H1 (cell line): ENCODE measurements around the gene ADAMTSL2. TPM values are rescaled to one million over a fixed set of nuclear protein-coding genes. Genes with fewer than 3 reads are reported as not detected.

Experiments
- CTCF ChIA-PET: fragments of 300-600 bp; sonication (Branson Sonifier 250); formaldehyde crosslinking; loops from one replicate; lab custom pipeline; 2021; ENCODE audit not compliant: partially characterized antibody; lab: Charles Lee
- POLR2A ChIA-PET: fragments of 300-600 bp; sonication (Branson Sonifier 250); formaldehyde crosslinking; loops from one replicate; lab custom pipeline; 2021; ENCODE audit warnings: inconsistent platforms; ENCODE audit not compliant: partially characterized antibody; lab: Charles Lee
- DNase-seq, 2 experiments: peaks; one replicate each; pipeline versions ENCODE4 v3.0.0 to v3.0.0-alpha.2; 2010 to 2022; ENCODE audit warnings: low spot score in 2 of 2, low read depth in 1 of 2, mixed read lengths in 1 of 2
- FAIRE-seq: peaks from 2 replicates; lab custom pipeline; 2011; peaks lifted over from hg19 to GRCh38; lab: Jason Lieb, UNC
- H2AFZ ChIP-seq: 2 replicates; pipeline ENCODE4 v1.8.1; 2012; ENCODE audit warnings: low read length, inconsistent platforms
- H2AK5ac ChIP-seq: 2 replicates; pipeline ENCODE4 v1.6.1; 2013; ENCODE audit warnings: low read depth, low read length
- H2BK120ac ChIP-seq: replicated peaks from 2 replicates; pipeline ENCODE3; 2013; ENCODE audit warnings: low read depth, low read length, inconsistent platforms
- H2BK12ac ChIP-seq: 2 replicates; pipeline ENCODE4 v1.6.1; 2013; ENCODE audit warnings: low read depth, low read length
- H2BK15ac ChIP-seq: 2 replicates; pipeline ENCODE4 v1.6.1; 2013; ENCODE audit warnings: low read length
- H2BK20ac ChIP-seq: 2 replicates; pipeline ENCODE4 v1.6.1; 2013; ENCODE audit warnings: low read length
- H2BK5ac ChIP-seq: 2 replicates; pipeline ENCODE4 v1.6.1; 2013; ENCODE audit warnings: low read depth, low read length
- H3K14ac ChIP-seq: 2 replicates; pipeline ENCODE4 v1.6.1; 2013; ENCODE audit warnings: inconsistent platforms; ENCODE audit not compliant: insufficient read length
- H3K18ac ChIP-seq: 2 replicates; pipeline ENCODE4 v1.6.1; 2013; ENCODE audit warnings: low read length; ENCODE audit errors: extremely low read depth
- H3K23ac ChIP-seq: 2 replicates; pipeline ENCODE4 v1.6.1; 2013; ENCODE audit warnings: inconsistent platforms; ENCODE audit not compliant: insufficient read length
- H3K23me2 ChIP-seq: 2 replicates; pipeline ENCODE4 v1.6.1; 2013; ENCODE audit warnings: low read depth, low read length
- H3K27ac ChIP-seq: 2 replicates; pipeline ENCODE4 v1.6.1; 2011; ENCODE audit warnings: low read depth, low read length, inconsistent platforms
- H3K27me3 ChIP-seq, 4 experiments: replicated peaks in 1 of 4; 1 replicate in 1 of 4; 2 replicates in 3 of 4; pipeline versions ENCODE4 v1.6.1 to v1.8.1; 2011 to 2013; ENCODE audit warnings: low read length in 3 of 4, mild to moderate bottlenecking in 3 of 4, inconsistent platforms in 2 of 4, mixed read lengths in 2 of 4, moderate library complexity in 1 of 4; ENCODE audit not compliant: control insufficient read depth in 3 of 4, insufficient read depth in 3 of 4; ENCODE audit errors: extremely low read depth in 1 of 4
- H3K36me3 ChIP-seq, 4 experiments: 2 replicates each; pipeline versions ENCODE4 v1.6.1 to v1.8.1; 2011 to 2013; ENCODE audit warnings: mild to moderate bottlenecking in 4 of 4, low read length in 3 of 4, moderate library complexity in 2 of 4, control low read depth in 1 of 4, inconsistent platforms in 1 of 4; ENCODE audit not compliant: insufficient read depth in 4 of 4, control insufficient read depth in 2 of 4
- H3K4ac ChIP-seq: replicated peaks from 2 replicates; pipeline ENCODE3; 2013; ENCODE audit warnings: low read length, low read depth, mixed read lengths, inconsistent platforms; ENCODE audit not compliant: insufficient read length
- H3K4me1 ChIP-seq, 4 experiments: replicated peaks in 1 of 4; 1 replicate in 1 of 4; 2 replicates in 3 of 4; pipeline versions ENCODE4 v1.6.1 to v1.8.1; 2011 to 2013; ENCODE audit warnings: low read length in 3 of 4, inconsistent platforms in 2 of 4, mixed read lengths in 1 of 4; ENCODE audit not compliant: insufficient read depth in 4 of 4, control insufficient read depth in 3 of 4
- H3K4me2 ChIP-seq, 2 experiments: 2 replicates each; pipeline versions ENCODE4 v1.6.1 to v1.8.1; 2011 to 2013; ENCODE audit warnings: low read depth in 2 of 2, low read length in 2 of 2, control low read depth in 1 of 2, inconsistent platforms in 1 of 2, mild to moderate bottlenecking in 1 of 2; ENCODE audit not compliant: insufficient read depth in 1 of 2
- H3K4me3 ChIP-seq, 4 experiments: fragments of 200-600, 300-600 bp in 1 of 4; sonication (generic), shearing (Covaris generic), sonication (Bioruptor Twin) in 1 of 4; 2 replicates each; pipeline versions ENCODE4 v1.5.1 to v1.8.1; 2011 to 2016; ENCODE audit warnings: low read length in 4 of 4, low read depth in 3 of 4, control low read depth in 2 of 4, inconsistent platforms in 2 of 4, mild to moderate bottlenecking in 2 of 4, mixed read lengths in 1 of 4, moderate library complexity in 1 of 4; ENCODE audit not compliant: insufficient read depth in 2 of 4; ENCODE audit errors: extremely low read depth in 1 of 4
- H3K56ac ChIP-seq: replicated peaks from 2 replicates; pipeline ENCODE3; 2013; ENCODE audit warnings: low read depth, mild to moderate bottlenecking, mixed read lengths, low read length, inconsistent platforms; ENCODE audit not compliant: insufficient read length
- H3K79me1 ChIP-seq: 2 replicates; pipeline ENCODE4 v1.6.1; 2013; ENCODE audit warnings: low read depth, low read length, control low read depth
- H3K79me2 ChIP-seq, 2 experiments: 2 replicates each; pipeline versions ENCODE4 v1.6.1 to v1.8.1; 2012 to 2013; ENCODE audit warnings: low read length in 2 of 2, mild to moderate bottlenecking in 2 of 2, inconsistent platforms in 1 of 2; ENCODE audit not compliant: insufficient read depth in 2 of 2, control insufficient read depth in 1 of 2
- H3K9ac ChIP-seq, 4 experiments: replicated peaks in 1 of 4; 1 replicate in 1 of 4; 2 replicates in 3 of 4; pipeline versions ENCODE4 v1.6.1 to v1.8.1; 2011 to 2013; ENCODE audit warnings: low read depth in 3 of 4, low read length in 3 of 4, control low read depth in 2 of 4, mild to moderate bottlenecking in 2 of 4, moderate library complexity in 2 of 4, inconsistent platforms in 1 of 4; ENCODE audit errors: extremely low read depth in 1 of 4
- H3K9me3 ChIP-seq, 2 experiments: 2 replicates each; pipeline versions ENCODE4 v1.6.1 to v1.8.1; 2012 to 2013; ENCODE audit warnings: mild to moderate bottlenecking in 2 of 2, moderate library complexity in 2 of 2, control low read depth in 1 of 2, inconsistent platforms in 1 of 2, low read depth in 1 of 2, low read length in 1 of 2, mixed read lengths in 1 of 2; ENCODE audit not compliant: insufficient read depth in 2 of 2
- H4K20me1 ChIP-seq, 2 experiments: replicated peaks in 1 of 2; 2 replicates each; pipeline versions ENCODE3 to v1.8.1; 2011 to 2013; ENCODE audit warnings: inconsistent platforms in 2 of 2, low read length in 2 of 2, mild to moderate bottlenecking in 1 of 2; ENCODE audit not compliant: insufficient read depth in 2 of 2, control insufficient read depth in 1 of 2
- H4K5ac ChIP-seq: 2 replicates; pipeline ENCODE4 v1.6.1; 2013; ENCODE audit warnings: low read length, low read depth, mixed read lengths, inconsistent platforms; ENCODE audit not compliant: insufficient read length
- H4K8ac ChIP-seq: 2 replicates; pipeline ENCODE4 v1.8.0; 2013; ENCODE audit warnings: mild to moderate bottlenecking, moderate library complexity, low read length, inconsistent platforms; ENCODE audit not compliant: insufficient read depth; ENCODE audit errors: extremely low read depth
- H4K91ac ChIP-seq: replicated peaks from 2 replicates; pipeline ENCODE3; 2013; ENCODE audit warnings: low read length, mixed read lengths, inconsistent platforms; ENCODE audit not compliant: insufficient read length
- ASH2L ChIP-seq: fragments of 200-600, 300-600 bp; sonication (generic); IDR thresholded peaks from one replicate; pipeline ENCODE4 v1.7.1; 2017; ENCODE audit warnings: low read length
- CREB1 ChIP-seq: IDR thresholded peaks from 2 replicates; pipeline ENCODE4 v1.6.1; 2012; ENCODE audit warnings: inconsistent platforms
- FOSL1 ChIP-seq: IDR thresholded peaks from 2 replicates; pipeline ENCODE4 v1.6.1; 2011; ENCODE audit warnings: mild to moderate bottlenecking, low read depth, low read length, moderate library complexity; ENCODE audit not compliant: insufficient read depth
- PHF8 ChIP-seq: fragments of 200-600 bp; sonication (generic); conservative IDR thresholded peaks from 2 replicates; pipeline ENCODE4 v1.7.1; 2012; ENCODE audit warnings: low read depth, mild to moderate bottlenecking, inconsistent platforms, low read length, moderate library complexity
- RBBP5 ChIP-seq: IDR thresholded peaks from 2 replicates; pipeline ENCODE4 v1.7.1; 2012; ENCODE audit warnings: low read depth, mild to moderate bottlenecking, inconsistent platforms, low read length, moderate library complexity, borderline replicate concordance
- WGBS, 2 experiments: shearing (Covaris generic) in 1 of 2; methylation state at CpG; one replicate each; pipeline versions ENCODE4 v1.1.6 to v1.1.7; 2013 to 2015; ENCODE audit warnings: low lambda C conversion rate in 2 of 2, mixed read lengths in 2 of 2, inconsistent platforms in 1 of 2, low coverage in 1 of 2, missing lambda C conversion rate in 1 of 2; ENCODE audit not compliant: insufficient replicate concordance in 2 of 2, insufficient coverage in 1 of 2, insufficient read length in 1 of 2; ENCODE audit errors: extremely low coverage in 1 of 2, missing lambda C conversion rate in 1 of 2; 5-methylcytosine and 5-hydroxymethylcytosine counted together
- polyA plus RNA-seq, 7 experiments: library from polyadenylated mRNA; depleted of rRNA in 3 of 7; stranded (reverse) in 5 of 7; unstranded in 2 of 7; fragments of >200 nt in 5 of 7; fragments of 200-250 nt in 2 of 7; gene quantifications; 1 replicate in 5 of 7; 2 replicates in 1 of 7; 4 replicates in 1 of 7; pipeline versions ENCODE4 v1.2.1 to v1.2.3, GENCODE V29; 2011 to 2013; ENCODE audit warnings: missing spikeins in 2 of 7, mixed read lengths in 2 of 7
- total RNA-seq: library from RNA; stranded (reverse); fragmentation: NEBNext Ultra II Directional; extraction: Animal tissue kit (Norgen Biotek cat#: 25700); gene quantifications from 2 replicates; pipeline ENCODE4 v1.2.1, GENCODE V29; 2021
- TF ChIP-seq, protein P1 (sequence below): IDR thresholded peaks from 2 replicates; pipeline ENCODE4 v1.6.1; 2011; ENCODE audit warnings: low read depth, mild to moderate bottlenecking, low read length; ENCODE audit not compliant: insufficient read depth
- TF ChIP-seq, protein P2 (sequence below), 3 experiments: IDR thresholded peaks; 1 replicate in 2 of 3; 2 replicates in 1 of 3; pipeline versions ENCODE4 v1.5.1 to v1.6.1; 2011; ENCODE audit warnings: low read length in 3 of 3, mild to moderate bottlenecking in 3 of 3, inconsistent platforms in 2 of 3, low read depth in 1 of 3, moderate library complexity in 1 of 3; ENCODE audit not compliant: insufficient read depth in 1 of 3; ENCODE audit errors: control extremely low read depth in 1 of 3

ADAMTSL2 gene
- total and polyA plus RNA-seq, 2 of the 8 experiments (the other 6 are each of a cell fraction or from before 2014, with no cell fraction given), result 0.74 to 0.76 TPM

DNA sequence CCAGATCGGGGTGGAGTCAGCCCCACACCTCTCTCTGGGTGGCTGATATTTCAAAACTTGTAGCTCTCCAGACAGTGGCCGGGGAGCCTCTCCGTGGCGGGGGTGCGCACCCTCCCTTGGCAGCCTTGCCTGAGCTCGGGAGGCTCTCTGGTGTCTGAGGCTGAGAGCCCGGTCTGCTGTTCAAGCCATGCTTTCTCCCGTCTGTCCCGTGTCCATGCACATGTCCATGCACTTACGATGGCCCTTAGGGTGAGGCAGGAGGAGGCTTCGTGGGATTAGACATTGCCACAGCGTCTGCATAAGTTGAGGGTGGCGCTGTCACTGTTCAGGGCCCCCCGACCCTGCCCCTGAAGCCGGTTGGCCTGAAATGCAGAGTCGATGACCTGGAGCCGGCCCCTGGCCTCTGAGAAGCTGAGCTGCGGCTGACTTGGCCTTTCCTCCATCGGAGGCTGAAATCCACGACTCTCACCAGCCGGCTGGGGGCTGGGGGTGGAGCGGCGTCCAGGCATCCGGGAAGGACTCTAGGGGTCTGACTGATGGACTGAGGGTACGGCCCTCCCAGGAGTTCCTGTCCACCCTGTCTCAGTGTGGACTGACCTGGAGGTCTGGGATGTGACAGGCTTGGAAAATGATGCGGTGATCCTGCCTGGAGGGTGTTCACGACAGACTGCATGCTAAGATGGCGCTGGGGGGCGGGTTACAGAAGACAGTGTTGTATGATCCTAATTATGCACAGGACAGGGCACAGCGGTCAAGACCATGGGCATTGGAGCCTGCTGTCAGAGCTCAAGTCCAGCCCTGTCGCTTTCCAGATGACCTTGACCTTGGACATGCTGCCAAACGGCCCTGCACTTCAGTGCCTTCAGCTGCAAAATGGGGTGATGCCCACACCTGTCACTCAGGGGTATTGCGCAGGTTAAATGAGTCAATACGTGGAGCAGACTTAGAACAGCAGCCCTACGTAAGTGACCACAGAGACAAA lies 37.4 kb upstream of the ADAMTSL2 start:
- Histone ChIP-seq H3K56ac (no peak overlapping the region), H4K5ac (no peak overlapping the region), H3K4me3 (no peak overlapping the region), H2BK20ac (no peak overlapping the region), H3K27ac (no peak overlapping the region), H3K14ac (no peak overlapping the region), H3K9ac (no peak overlapping the region), H4K20me1 (peaks cover 0 to 12% of the 10 kb centered on the region in 2 experiments), H3K18ac (no peak overlapping the region), H2BK120ac (no peak overlapping the region), H3K4me2 (no peak overlapping the region), H2AFZ (no peak overlapping the region), H4K91ac (no peak overlapping the region), H2BK15ac (no peak overlapping the region), H3K79me2 (no peaks in the 10 kb centered on the region; a peak in 1 of 4 replicates), H2AK5ac (no peak overlapping the region), H3K23me2 (peaks cover 11% of the 10 kb centered on the region), H2BK5ac (no peak overlapping the region), H3K27me3 (peaks cover 0 to 2% (median 0%) of the 10 kb centered on the region in 4 experiments; a peak in 1 of 7 replicates), H4K8ac (0 out of 2 replicates have a peak overlapping the region, but pooled peaks have one; percentile 11), H3K4ac (no peak overlapping the region), H2BK12ac (no peak overlapping the region), H3K23ac (no peak overlapping the region), H3K9me3 (peaks cover 2 to 10% of the 10 kb centered on the region in 2 experiments; a peak in 2 of 4 replicates), H3K36me3 (peaks cover 0 to 3% (median 0%) of the 10 kb centered on the region in 4 experiments; a peak in 1 of 8 replicates), H3K79me1 (peaks cover 2% of the 10 kb centered on the region; the same call in 1 of the 2 replicates), H3K4me1 (no peaks in the 10 kb centered on the region)
- DNase-seq (no peak), FAIRE-seq (no peak)
- POLR2A ChIA-PET, result interaction anchor here (1.0 kb wide), 1 partner anchor 244 kb away, joined by 3 read pairs; no protein-coding TSS in a partner anchor
- 88% methylated on average over 34 of the region's 35 CpGs; no CpG with 5 or more reads in 1 of the 2 experiments for WGBS, 2 experiments
- CTCF ChIA-PET, result interaction anchor here (0.7 to 3.6 kb wide), 6 partner anchors 10 to 229 kb away, joined by 3 to 18 read pairs (median 4); no protein-coding TSS in a partner anchor
- TF ChIP-seq, protein P1, sequence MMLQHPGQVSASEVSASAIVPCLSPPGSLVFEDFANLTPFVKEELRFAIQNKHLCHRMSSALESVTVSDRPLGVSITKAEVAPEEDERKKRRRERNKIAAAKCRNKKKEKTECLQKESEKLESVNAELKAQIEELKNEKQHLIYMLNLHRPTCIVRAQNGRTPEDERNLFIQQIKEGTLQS, result no peak
- TF ChIP-seq ASH2L (no peak), FOSL1 (no peak), CREB1 (no peak), PHF8 (no peak), RBBP5 (no peak)
- TF ChIP-seq, protein P2, sequence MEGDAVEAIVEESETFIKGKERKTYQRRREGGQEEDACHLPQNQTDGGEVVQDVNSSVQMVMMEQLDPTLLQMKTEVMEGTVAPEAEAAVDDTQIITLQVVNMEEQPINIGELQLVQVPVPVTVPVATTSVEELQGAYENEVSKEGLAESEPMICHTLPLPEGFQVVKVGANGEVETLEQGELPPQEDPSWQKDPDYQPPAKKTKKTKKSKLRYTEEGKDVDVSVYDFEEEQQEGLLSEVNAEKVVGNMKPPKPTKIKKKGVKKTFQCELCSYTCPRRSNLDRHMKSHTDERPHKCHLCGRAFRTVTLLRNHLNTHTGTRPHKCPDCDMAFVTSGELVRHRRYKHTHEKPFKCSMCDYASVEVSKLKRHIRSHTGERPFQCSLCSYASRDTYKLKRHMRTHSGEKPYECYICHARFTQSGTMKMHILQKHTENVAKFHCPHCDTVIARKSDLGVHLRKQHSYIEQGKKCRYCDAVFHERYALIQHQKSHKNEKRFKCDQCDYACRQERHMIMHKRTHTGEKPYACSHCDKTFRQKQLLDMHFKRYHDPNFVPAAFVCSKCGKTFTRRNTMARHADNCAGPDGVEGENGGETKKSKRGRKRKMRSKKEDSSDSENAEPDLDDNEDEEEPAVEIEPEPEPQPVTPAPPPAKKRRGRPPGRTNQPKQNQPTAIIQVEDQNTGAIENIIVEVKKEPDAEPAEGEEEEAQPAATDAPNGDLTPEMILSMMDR (IDR thresholded peaks at IDR 0.05; ENCODE audit: control extremely low read depth in 1 of 3, insufficient read depth in 1 of 3, low read depth in 1 of 3, low read length in 3 of 3), result no peak
